Stimulated activated CD4-positive, alpha-beta T cell treated with anti-CD3 and anti-CD28 coated beads, Interleukin-1b, Interleukin-23, amount 100 ng/mL, for 24 hours (primary cell): ENCODE measurements around the gene CNTN4.

Source experiments
- DNase-seq, 4 experiments: peaks; one replicate each; pipeline ENCODE4 v3.0.0-alpha.2; 2020; ENCODE audit warnings: low read depth in 4 of 4, low spot score in 1 of 4

Gene CNTN4

GRCh38 chr3:2578560-2578959, 479.9 kb downstream of the CNTN4 start:
- DNase-seq = no peak

GRCh38 chr3:2579206-2579605, 480.5 kb downstream of the CNTN4 start:
- no peak for DNase-seq

GRCh38 chr3:2583046-2583445, 484.4 kb downstream of the CNTN4 start:
- no peak for DNase-seq

DNA sequence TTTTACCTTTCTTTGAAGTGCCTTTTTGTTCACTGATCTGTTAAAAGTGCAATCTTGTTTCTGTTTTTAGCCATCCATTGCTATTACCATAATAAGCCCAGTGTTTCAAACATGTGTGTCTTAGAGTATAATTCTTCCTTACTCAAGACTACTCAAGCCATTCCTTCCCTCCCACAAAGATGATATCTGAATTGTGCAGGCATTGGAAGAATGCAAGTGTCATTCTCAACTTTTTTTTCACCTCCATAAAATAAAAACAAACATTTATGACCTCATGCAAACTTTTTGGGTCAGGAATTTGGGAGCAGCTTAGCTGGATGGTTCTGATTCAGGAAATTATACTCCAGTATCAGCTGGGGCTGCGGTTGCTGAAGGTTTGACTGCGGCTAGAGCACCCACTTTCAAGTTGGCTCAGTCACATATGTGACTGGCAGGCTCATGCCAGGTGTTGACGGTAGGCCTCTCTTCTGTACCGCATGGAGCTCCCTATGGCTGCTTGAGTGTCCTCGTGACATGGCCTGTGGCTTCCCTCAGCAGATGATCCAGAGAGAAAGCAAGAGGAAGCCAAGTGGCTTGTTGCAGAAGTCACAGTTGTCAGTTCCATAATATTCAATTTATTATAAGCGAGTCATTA, 490.8 kb downstream of the CNTN4 start:
- no peak for DNase-seq

DNA sequence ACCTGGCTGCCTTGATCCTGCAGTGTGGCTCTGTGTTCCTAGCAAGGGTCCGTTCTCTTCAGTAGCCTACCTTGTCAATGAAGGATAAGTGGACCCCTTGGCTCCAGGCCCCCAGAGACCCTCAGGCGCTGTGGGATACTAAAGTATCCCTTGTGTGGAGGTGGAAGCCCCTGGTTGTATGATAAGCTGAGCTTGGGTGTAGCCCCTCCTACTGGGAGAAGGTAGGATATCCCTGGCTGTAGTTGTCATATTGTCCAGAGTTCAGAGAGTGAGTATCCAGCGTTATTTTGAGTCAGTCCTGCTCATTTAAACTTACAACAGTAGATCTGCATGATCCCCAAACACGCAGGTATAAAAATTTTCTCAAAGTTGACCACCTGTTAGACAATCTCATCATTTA, 496.8 kb downstream of the CNTN4 start:
- no peak for DNase-seq

- DNase-seq = no peak
These were observed 498.9 kb downstream of the CNTN4 start for GRCh38 chr3:2597615-2598014.

GRCh38 chr3:2599471-2599870, 500.8 kb downstream of the CNTN4 start:
- no peak for DNase-seq

- DNase-seq = no peak
These were observed 505.1 kb downstream of the CNTN4 start for GRCh38 chr3:2603692-2604289.

DNA sequence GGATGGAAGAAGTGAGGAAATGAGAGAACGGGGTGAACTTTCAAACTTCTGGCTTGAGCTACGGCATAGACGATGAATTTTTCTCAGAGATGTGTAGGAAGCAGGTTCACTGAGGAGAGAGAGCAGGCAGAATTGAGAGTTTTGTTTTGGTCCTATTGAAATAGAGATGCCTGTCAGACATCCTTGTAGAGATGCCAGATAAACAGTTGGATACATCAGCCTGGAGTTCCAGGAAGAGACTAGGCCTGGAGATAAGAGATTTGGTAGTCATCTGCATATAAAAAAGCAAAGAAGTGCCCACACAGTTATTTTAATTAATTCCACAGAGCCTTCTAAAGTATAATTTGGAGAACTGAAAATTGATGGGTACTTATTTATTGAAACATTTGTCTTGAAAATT, 515.9 kb downstream of the CNTN4 start:
- no peak for DNase-seq

DNA sequence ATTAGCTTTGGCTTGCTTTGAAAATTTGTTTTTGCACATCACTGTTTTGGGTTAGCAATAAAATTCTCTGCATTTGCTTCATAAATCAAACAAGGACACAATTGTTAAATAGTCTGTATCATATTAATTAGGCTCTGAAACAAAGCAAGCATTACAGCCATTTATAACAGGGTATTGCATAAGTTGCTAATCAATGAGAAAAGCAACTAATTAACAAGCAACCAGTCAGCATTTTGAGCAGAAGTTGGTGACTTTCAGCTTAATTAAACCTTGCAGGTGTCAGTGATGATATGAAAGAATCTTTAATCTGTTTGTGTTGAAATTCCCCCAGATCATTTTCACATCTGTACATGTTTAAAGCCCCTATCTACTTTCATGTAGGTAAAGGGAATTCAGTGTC, 516.4 kb downstream of the CNTN4 start:
- DNase-seq = no peak

DNA sequence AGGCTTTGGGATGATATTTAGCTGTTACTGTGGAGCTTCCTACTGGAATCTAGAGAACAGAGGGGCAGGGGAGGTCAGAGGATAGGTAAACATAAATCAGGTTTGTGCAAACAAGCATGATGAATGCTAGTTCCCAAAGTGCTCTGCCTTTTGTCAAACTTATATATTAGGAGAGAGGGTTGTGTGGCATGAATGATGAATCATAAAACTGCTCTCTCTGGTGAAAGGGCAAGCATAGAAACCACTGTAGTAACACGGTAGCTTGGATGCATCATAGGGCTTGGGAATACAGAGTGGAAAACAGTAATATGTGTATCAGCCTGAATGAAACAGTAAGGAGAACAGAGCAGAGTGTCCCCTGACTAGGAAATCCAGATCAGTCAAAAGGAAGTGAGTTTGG, 524.8 kb downstream of the CNTN4 start:
- DNase-seq = no peak

DNA sequence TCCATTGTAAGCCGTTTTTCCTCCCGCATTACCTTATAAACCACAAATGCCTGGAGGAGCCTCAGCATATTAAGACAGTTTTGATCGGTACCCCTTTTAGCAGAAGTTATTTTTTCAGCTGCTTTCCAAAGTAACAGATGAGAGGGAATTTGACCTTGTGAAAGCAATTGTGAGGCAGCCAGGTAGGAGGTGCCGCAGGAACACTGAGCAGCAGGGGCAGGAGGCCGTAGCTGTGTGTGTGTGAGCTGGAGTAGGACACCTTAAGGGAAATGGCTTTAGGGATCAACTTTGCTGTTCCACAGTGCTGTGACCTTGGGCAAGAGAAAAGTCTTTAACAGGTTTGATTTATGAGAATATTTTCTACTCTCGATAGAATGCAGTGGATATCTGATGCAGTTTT, 529.5 kb downstream of the CNTN4 start:
- DNase-seq = no peak

- DNase-seq = no peak
These were observed 536.8 kb downstream of the CNTN4 start for GRCh38 chr3:2635511-2635910.

DNA sequence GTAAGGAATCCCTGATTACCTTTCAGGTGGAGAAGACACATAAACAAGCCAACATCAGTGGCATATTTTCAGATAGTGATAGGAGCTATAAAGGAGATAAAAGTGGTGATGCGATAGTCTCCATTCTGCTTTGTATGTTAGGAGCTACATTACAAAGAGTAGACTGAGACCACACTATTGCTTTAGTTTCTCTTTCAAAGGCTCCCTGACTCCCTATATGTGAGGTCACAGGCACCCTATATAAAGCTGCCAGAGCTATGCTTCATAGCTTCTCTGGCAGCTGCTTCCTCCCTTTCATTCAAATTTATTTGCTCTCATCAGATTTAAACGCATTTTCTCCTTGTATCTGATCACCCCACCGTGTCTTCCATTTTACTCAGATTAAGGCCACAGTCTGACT, 544.9 kb downstream of the CNTN4 start:
- DNase-seq = no peak

GRCh38 chr3:2645001-2645400, 546.3 kb downstream of the CNTN4 start:
- DNase-seq = no peak

- DNase-seq = no peak
These were observed 552.1 kb downstream of the CNTN4 start for GRCh38 chr3:2650746-2651145.

DNA sequence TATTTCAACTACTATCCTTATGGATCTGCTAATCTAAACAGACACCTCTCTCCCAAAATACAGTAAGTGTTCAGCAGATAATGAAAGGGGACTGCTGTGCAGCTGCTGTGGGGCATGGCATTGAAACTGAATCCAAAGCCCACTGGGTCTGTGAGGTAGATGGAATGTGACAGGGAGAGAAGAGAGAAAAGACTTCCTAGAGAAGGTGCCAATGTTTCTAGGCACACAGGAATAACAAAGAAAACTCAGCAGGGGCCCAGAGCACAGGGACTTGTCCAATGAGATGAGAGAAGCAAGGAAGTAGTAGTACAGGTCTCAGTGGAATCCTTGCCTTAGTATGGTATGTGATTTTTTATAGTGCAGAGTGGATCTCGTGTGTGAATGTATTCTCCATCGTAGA, 553.7 kb downstream of the CNTN4 start:
- no peak for DNase-seq

- DNase-seq = no peak
These were observed 555.0 kb downstream of the CNTN4 start for GRCh38 chr3:2653706-2654105.

GRCh38 chr3:2655229-2655701, 556.6 kb downstream of the CNTN4 start:
- no peak for DNase-seq

DNA sequence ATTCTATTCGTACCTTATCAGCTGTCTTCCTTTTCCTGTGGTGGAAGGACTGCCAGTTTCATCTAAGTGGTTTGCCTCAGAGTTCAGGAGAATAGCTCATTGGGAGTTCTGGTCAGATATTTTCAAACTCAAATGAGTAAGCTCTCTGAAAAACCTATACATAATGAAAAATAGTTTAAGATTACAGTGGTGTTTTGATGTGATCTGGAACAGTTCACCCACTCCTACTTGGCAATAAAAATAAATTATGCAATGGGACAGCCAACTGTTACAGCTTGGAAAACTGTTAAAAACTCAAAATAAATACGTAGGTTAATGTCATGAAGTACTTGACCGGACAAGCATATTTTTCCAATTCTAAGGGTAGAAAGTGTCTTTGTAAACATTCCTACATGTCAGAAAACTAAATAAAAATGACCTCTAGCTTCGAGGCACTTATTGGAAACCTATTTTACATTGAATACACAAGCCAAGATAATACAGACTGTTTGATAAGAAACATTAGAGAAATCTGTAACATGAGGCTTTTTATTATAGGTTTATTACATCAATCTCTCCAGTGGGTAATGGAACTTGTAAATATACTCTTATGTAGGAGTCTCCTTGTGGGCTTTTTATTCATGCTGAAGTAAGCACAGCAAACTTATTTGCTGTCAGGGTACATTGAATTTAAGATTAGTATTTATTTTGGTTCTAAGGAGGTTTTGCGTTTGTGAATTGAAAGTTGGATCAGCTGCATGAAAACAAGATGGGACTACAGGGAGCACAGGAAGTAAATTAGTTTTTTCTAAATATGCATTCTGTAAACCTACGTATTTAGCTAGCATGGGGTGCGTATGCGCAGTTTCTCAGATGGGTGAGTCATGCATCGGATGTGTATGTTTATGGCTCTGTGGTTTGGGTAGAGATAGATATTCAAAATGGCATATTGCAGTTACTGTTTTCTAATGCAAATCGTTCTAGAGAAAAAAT, 558.4 kb downstream of the CNTN4 start:
- no peak for DNase-seq

GRCh38 chr3:2657971-2658370, 559.3 kb downstream of the CNTN4 start:
- DNase-seq = no peak

DNA sequence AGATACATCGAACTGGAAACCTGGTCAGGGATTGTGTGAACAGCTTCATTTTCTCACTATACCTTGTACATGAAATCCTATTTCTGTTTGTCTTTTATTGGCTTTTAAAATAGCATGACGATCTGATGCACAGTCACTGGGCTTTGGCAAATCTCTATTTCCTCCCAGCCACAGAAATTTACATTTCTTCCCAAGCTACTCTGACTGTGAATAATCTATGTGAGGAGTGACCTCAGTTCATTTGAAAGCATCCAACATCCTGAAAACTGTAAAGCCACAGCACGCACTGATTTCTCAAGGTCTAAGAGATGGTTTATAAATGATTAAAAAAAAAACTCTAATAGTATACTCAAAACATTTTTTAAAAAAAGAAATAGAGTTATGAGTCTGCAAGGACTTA, 561.2 kb downstream of the CNTN4 start:
- no peak for DNase-seq
